HCT116 (cell line): ENCODE results near the gene RFESD. TPM values are rescaled to one million over a fixed set of nuclear protein-coding genes. Genes with fewer than 3 reads are reported as not detected.
A peak's percentile ranks its signal among the peaks of the same experiment; 100 is the strongest.
"Not testable (repeated sequence)": the region's sequence is repeated elsewhere in the genome, so short reads cannot be mapped to it uniquely, and the experiment has no call there.

ENCODE experiments used
- ATAC-seq: fragments of 200-7000 bp; cut with Tn5 transposase; 2 replicates; pipeline ENCODE4 v1.9.1; 2020; ENCODE audit warnings: mild to moderate bottlenecking, moderate library complexity
- BruUV-seq: library from RNA; stranded (reverse); fragments of 400-500 nt; replicated peaks from 2 replicates; lab custom pipeline; 2021; lab: Mats Ljungman, UMichigan
- CTCF ChIA-PET: fragments of 300-600 bp; sonication (Branson Sonifier 250); formaldehyde crosslinking; loops from one replicate; lab custom pipeline; 2021; ENCODE audit warnings: antibody characterized with exemption; lab: Charles Lee
- POLR2A ChIA-PET: fragments of 300-600, 350-600 bp; sonication (Branson Sonifier 250); formaldehyde crosslinking; loops from one replicate; lab custom pipeline; 2021; ENCODE audit warnings: antibody characterized with exemption; lab: Charles Lee
- RAD21 ChIA-PET, 2 experiments: fragments of 300-600 bp; sonication (Branson Sonifier 250); formaldehyde crosslinking; loops; one replicate each; lab custom pipeline; 2023; ENCODE audit warnings: low total read pairs in 2 of 2; ENCODE audit not compliant: uncharacterized antibody in 2 of 2, unreplicated experiment in 2 of 2, low non-redundant PET in 1 of 2; lab: Charles Lee
- DNase-seq: peaks from one replicate; pipeline ENCODE4 v3.0.0-alpha.2; 2010; ENCODE audit warnings: low read depth, low spot score
- H2AFZ ChIP-seq: fragments of 200-600 bp; shearing (Covaris generic), sonication (generic); 2 replicates; pipeline ENCODE4 v1.6.1; 2017; ENCODE audit warnings: low read depth, mixed run types, mixed read lengths, antibody characterized with exemption, low read length; ENCODE audit not compliant: poor library complexity, severe bottlenecking
- H3K27ac ChIP-seq: 2 replicates; pipeline ENCODE4 v1.5.1; 2012; ENCODE audit warnings: low read depth, low read length
- H3K27me3 ChIP-seq: fragments of 200-600 bp; sonication (generic); 2 replicates; pipeline ENCODE4 v1.6.1; 2016; ENCODE audit warnings: mixed run types, low read length, mixed read lengths; ENCODE audit not compliant: insufficient read depth
- H3K36me3 ChIP-seq, 2 experiments: fragments of 200-500 bp in 1 of 2; fragments of 200-600 bp in 1 of 2; sonication (Bioruptor generic) in 1 of 2; sonication (generic) in 1 of 2; 2 replicates each; pipeline versions ENCODE4 v1.5.1 to v1.6.1; 2014 to 2016; ENCODE audit warnings: low read length in 2 of 2, inconsistent platforms in 1 of 2, mixed read lengths in 1 of 2, mixed run types in 1 of 2; ENCODE audit not compliant: insufficient read depth in 2 of 2, control insufficient read depth in 1 of 2
- H3K4me1 ChIP-seq, 2 experiments: fragments of 200-600 bp in 1 of 2; sonication (generic) in 1 of 2; 2 replicates each; pipeline versions ENCODE4 v1.5.1 to v1.6.1; 2012 to 2017; ENCODE audit warnings: low read length in 2 of 2, inconsistent platforms in 1 of 2, mild to moderate bottlenecking in 1 of 2, mixed read lengths in 1 of 2, mixed run types in 1 of 2, moderate library complexity in 1 of 2; ENCODE audit not compliant: insufficient read depth in 2 of 2, control insufficient read depth in 1 of 2
- H3K4me2 ChIP-seq: fragments of 200-600 bp; sonication (generic); 2 replicates; pipeline ENCODE4 v1.6.1; 2017; ENCODE audit warnings: mixed run types, low read length, mixed read lengths
- H3K4me3 ChIP-seq, 2 experiments: fragments of 200-600 bp in 1 of 2; sonication (generic) in 1 of 2; replicated peaks in 1 of 2; 2 replicates each; pipeline ENCODE4 v1.5.1; 2011 to 2016; ENCODE audit warnings: low read length in 2 of 2, control low read depth in 1 of 2, low read depth in 1 of 2, mild to moderate bottlenecking in 1 of 2, mixed read lengths in 1 of 2, mixed run types in 1 of 2
- H3K79me2 ChIP-seq: fragments of 200-600 bp; sonication (generic); 2 replicates; pipeline ENCODE4 v1.6.1; 2017; ENCODE audit warnings: mild to moderate bottlenecking, mixed run types, low read length, moderate library complexity, mixed read lengths; ENCODE audit not compliant: insufficient read depth
- H3K9ac ChIP-seq: fragments of 200-600 bp; sonication (generic); 2 replicates; pipeline ENCODE4 v1.6.1; 2016; ENCODE audit warnings: low read length, mixed read lengths
- H3K9me2 ChIP-seq: fragments of 200-600 bp; sonication (generic), shearing (Covaris generic); 2 replicates; pipeline ENCODE4 v1.6.1; 2017; ENCODE audit warnings: mixed run types, mild to moderate bottlenecking, moderate library complexity; ENCODE audit not compliant: insufficient read depth
- H3K9me3 ChIP-seq, 2 experiments: fragments of 200-500 bp in 1 of 2; fragments of 200-600 bp in 1 of 2; sonication (Bioruptor generic) in 1 of 2; sonication (generic) in 1 of 2; 2 replicates each; pipeline ENCODE4 v1.6.1; 2014 to 2017; ENCODE audit warnings: low read length in 2 of 2, mixed read lengths in 2 of 2, inconsistent platforms in 1 of 2, low read depth in 1 of 2, mild to moderate bottlenecking in 1 of 2, mixed run types in 1 of 2, moderate library complexity in 1 of 2; ENCODE audit not compliant: control insufficient read depth in 1 of 2, insufficient read depth in 1 of 2
- H4K20me1 ChIP-seq: fragments of 200-600 bp; sonication (generic), shearing (Covaris generic); 2 replicates; pipeline ENCODE4 v1.6.1; 2017; ENCODE audit warnings: mixed run types, mild to moderate bottlenecking, moderate library complexity; ENCODE audit not compliant: insufficient read depth
- CBX3 ChIP-seq: IDR thresholded peaks from 2 replicates; pipeline ENCODE4 v1.6.1; 2012; ENCODE audit warnings: low read depth
- CEBPB ChIP-seq: IDR thresholded peaks from 2 replicates; pipeline ENCODE4 v1.6.1; 2012; ENCODE audit warnings: low read depth
- CTCF ChIP-seq, 3 experiments: fragments of 200-600 bp in 1 of 3; sonication (generic) in 1 of 3; IDR thresholded peaks in 2 of 3; conservative IDR thresholded peaks in 1 of 3; 2 replicates each; pipeline ENCODE4 v1.5.1; 2012 to 2017; ENCODE audit warnings: low read depth in 2 of 3, low read length in 2 of 3, antibody characterized with exemption in 1 of 3, borderline replicate concordance in 1 of 3, control low read depth in 1 of 3, mild to moderate bottlenecking in 1 of 3, mixed read lengths in 1 of 3, mixed run types in 1 of 3, moderate library complexity in 1 of 3; ENCODE audit not compliant: insufficient read depth in 1 of 3
- EGR1 ChIP-seq: IDR thresholded peaks from 2 replicates; pipeline ENCODE4 v1.6.1; 2012; ENCODE audit warnings: low read depth
- ELF1 ChIP-seq: IDR thresholded peaks from 2 replicates; pipeline ENCODE4 v1.6.1; 2012; ENCODE audit warnings: low read depth, borderline replicate concordance
- JUND ChIP-seq: IDR thresholded peaks from 2 replicates; pipeline ENCODE4 v1.6.1; 2012
- MAX ChIP-seq: IDR thresholded peaks from 2 replicates; pipeline ENCODE4 v1.6.1; 2012
- POLR2AphosphoS5 ChIP-seq: IDR thresholded peaks from 2 replicates; pipeline ENCODE4 v1.6.1; 2011; ENCODE audit warnings: mild to moderate bottlenecking, low read depth, low read length, moderate library complexity
- SRF ChIP-seq: IDR thresholded peaks from 2 replicates; pipeline ENCODE4 v1.6.1; 2012; ENCODE audit warnings: low read depth
- ZFX ChIP-seq: fragments of 450-650 bp; IDR thresholded peaks from 2 replicates; pipeline ENCODE4 v1.6.1; 2017
- intact Hi-C: fragments of 100-400 bp; cut with micrococcal nuclease; formaldehyde crosslinking; loops from 2 replicates; pipeline ENCODE4 v1.10.0; 2022
- total RNA-seq: library from RNA; stranded (reverse); gene quantifications from one replicate; pipeline ENCODE4 v1.2.1, GENCODE V29; 2021; ENCODE audit not compliant: unreplicated experiment

RFESD gene
- total RNA-seq, 1 experiment from 2014 or later: 4.1 TPM

- no peak for TF ChIP-seq CTCF (IDR thresholded peaks at IDR 0.05 in 2 of 3, conservative IDR thresholded peaks at IDR 0.05 in 1 of 3; ENCODE audit: borderline replicate concordance in 1 of 3, insufficient read depth in 1 of 3, low read depth in 2 of 3, low read length in 2 of 3)
- no peak for TF ChIP-seq POLR2AphosphoS5
- TF ChIP-seq ZFX: no peak
- no peak for TF ChIP-seq EGR1
- TF ChIP-seq MAX: no peak
- TF ChIP-seq JUND: no peak
- no peak for TF ChIP-seq SRF
- TF ChIP-seq ELF1: no peak
- TF ChIP-seq CEBPB: no peak
- TF ChIP-seq CBX3: no peak
These were observed 57.6 kb downstream of the RFESD start (continued) for GRCh38 chr5:95704150-95704549.

- DNase-seq, POLR2A ChIA-PET, H3K27ac ChIP-seq, BruUV-seq, H3K9me2 ChIP-seq, H3K4me3 ChIP-seq, H3K9ac ChIP-seq, CTCF ChIA-PET, intact Hi-C loops, H3K27me3 ChIP-seq, RAD21 ChIA-PET, H3K36me3 ChIP-seq, ATAC-seq, H3K9me3 ChIP-seq, H4K20me1 ChIP-seq, H3K79me2 ChIP-seq, H3K4me2 ChIP-seq: not testable (repeated sequence)
- peak overlapping the region; percentile 41 for H2AFZ ChIP-seq
- peaks cover 22 to 24% of the 10 kb centered on the region in 2 experiments for H3K4me1 ChIP-seq
These were observed 59.6 kb downstream of the RFESD start for GRCh38 chr5:95706196-95706595.
